H1 (cell line): ENCODE results near the gene PTPRD. TPM values are rescaled to one million over a fixed set of nuclear protein-coding genes. Genes with fewer than 3 reads are reported as not detected.

ENCODE experiments used
- JUN ChIP-seq: IDR thresholded peaks from 2 replicates; pipeline ENCODE4 v1.6.1; 2011; ENCODE audit warnings: low read depth, mild to moderate bottlenecking, improper control_type of control experiment, low read length
- RAD21 ChIP-seq, 2 experiments: IDR thresholded peaks in 1 of 2; conservative IDR thresholded peaks in 1 of 2; 2 replicates each; pipeline ENCODE4 v1.6.1; 2011; ENCODE audit warnings: low read depth in 2 of 2, low read length in 2 of 2, improper control_type of control experiment in 1 of 2, inconsistent platforms in 1 of 2, mild to moderate bottlenecking in 1 of 2, moderate library complexity in 1 of 2
- SP4 ChIP-seq: IDR thresholded peaks from 2 replicates; pipeline ENCODE4 v1.6.1; 2012; ENCODE audit warnings: low read length, inconsistent platforms
- TAF7 ChIP-seq: optimal IDR thresholded peaks from 2 replicates; pipeline ENCODE3; 2011; ENCODE audit warnings: low read depth, mild to moderate bottlenecking, inconsistent platforms, low read length, moderate library complexity, borderline replicate concordance
- YY1 ChIP-seq: IDR thresholded peaks from 2 replicates; pipeline ENCODE4 v1.6.1; 2011; ENCODE audit warnings: low read depth, mild to moderate bottlenecking, low read length
- polyA plus RNA-seq, 7 experiments: library from polyadenylated mRNA; depleted of rRNA in 3 of 7; stranded (reverse) in 5 of 7; unstranded in 2 of 7; fragments of >200 nt in 5 of 7; fragments of 200-250 nt in 2 of 7; gene quantifications; 1 replicate in 5 of 7; 2 replicates in 1 of 7; 4 replicates in 1 of 7; pipeline versions ENCODE4 v1.2.1 to v1.2.3, GENCODE V29; 2011 to 2013; ENCODE audit warnings: missing spikeins in 2 of 7, mixed read lengths in 2 of 7
- total RNA-seq: library from RNA; stranded (reverse); fragmentation: NEBNext Ultra II Directional; extraction: Animal tissue kit (Norgen Biotek cat#: 25700); gene quantifications from 2 replicates; pipeline ENCODE4 v1.2.1, GENCODE V29; 2021

The PTPRD gene
- total and polyA plus RNA-seq, 2 of the 8 experiments (the other 6 are each of a cell fraction or from before 2014, with no cell fraction given) = 17.2 to 77.0 TPM

DNA sequence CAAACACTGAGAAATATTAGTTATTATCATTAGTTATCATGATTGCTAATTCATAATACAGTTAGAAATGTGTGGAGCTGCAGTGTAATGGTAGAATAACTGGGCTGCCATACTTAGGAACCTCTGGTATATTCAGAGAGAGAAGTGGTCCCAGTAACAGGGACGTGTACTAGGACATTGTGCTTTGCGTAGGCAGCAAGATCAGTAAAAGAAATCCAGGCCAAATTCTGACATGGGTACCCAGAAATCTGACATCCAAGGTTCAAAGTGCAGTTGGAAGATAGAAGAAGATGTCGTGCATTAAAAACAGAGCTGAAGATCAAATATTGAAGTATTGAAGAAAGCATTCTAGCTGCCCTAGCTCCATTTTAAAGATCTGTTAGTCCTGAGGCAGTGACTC, 1652.5 kb downstream of the PTPRD start (continued):
- TF ChIP-seq TAF7 = no peak
- no peak for TF ChIP-seq YY1
- TF ChIP-seq JUN = no peak
- no peak for TF ChIP-seq SP4
- no peak for TF ChIP-seq RAD21 (IDR thresholded peaks at IDR 0.05 in 1 of 2, conservative IDR thresholded peaks at IDR 0.05 in 1 of 2; ENCODE audit: low read depth in 2 of 2, low read length in 2 of 2)
